Ovary (tissue), 3 donors: ENCODE data around the gene SPPL3.

ENCODE experiments used
- EP300 ChIP-seq: sonication (generic); formaldehyde crosslinking; IDR thresholded peaks from one replicate; pipeline ENCODE4 v1.6.1; 2017; ENCODE audit warnings: antibody characterized with exemption
- POLR2A ChIP-seq: fragments of 450-650 bp; IDR thresholded peaks from one replicate; pipeline ENCODE4 v1.6.1; 2017; ENCODE audit warnings: antibody characterized with exemption, mild to moderate bottlenecking, moderate library complexity
- TF ChIP-seq, protein P1 (sequence below), 3 donors: fragments of 450-650 bp in 2 of 3; fragments of 200-600 bp in 1 of 3; IDR thresholded peaks; one replicate each; pipeline versions ENCODE4 v1.5.1 to v1.8.0; 2016 to 2022; ENCODE audit warnings: antibody characterized with exemption in 3 of 3, mild to moderate bottlenecking in 1 of 3
- donor health status: DM: no; HTN: no; CAD: no.

- TF ChIP-seq, protein P1, sequence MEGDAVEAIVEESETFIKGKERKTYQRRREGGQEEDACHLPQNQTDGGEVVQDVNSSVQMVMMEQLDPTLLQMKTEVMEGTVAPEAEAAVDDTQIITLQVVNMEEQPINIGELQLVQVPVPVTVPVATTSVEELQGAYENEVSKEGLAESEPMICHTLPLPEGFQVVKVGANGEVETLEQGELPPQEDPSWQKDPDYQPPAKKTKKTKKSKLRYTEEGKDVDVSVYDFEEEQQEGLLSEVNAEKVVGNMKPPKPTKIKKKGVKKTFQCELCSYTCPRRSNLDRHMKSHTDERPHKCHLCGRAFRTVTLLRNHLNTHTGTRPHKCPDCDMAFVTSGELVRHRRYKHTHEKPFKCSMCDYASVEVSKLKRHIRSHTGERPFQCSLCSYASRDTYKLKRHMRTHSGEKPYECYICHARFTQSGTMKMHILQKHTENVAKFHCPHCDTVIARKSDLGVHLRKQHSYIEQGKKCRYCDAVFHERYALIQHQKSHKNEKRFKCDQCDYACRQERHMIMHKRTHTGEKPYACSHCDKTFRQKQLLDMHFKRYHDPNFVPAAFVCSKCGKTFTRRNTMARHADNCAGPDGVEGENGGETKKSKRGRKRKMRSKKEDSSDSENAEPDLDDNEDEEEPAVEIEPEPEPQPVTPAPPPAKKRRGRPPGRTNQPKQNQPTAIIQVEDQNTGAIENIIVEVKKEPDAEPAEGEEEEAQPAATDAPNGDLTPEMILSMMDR (IDR thresholded peaks at IDR 0.05), result no peak
- no peak for TF ChIP-seq POLR2A
- no peak for TF ChIP-seq EP300
Measured at GRCh38 chr12:120831648-120832267, 72.4 kb downstream of the SPPL3 start.
